ENCODE measurements around the gene MAP2K7.
"Not testable (repeated sequence)": the region's sequence is repeated elsewhere in the genome, so short reads cannot be mapped to it uniquely, and the experiment has no call there.

The MAP2K7 gene

GRCh38 chr19:7917267-7918061, 13.8 kb downstream of the MAP2K7 start:
- peak overlapping the region; percentile 12 for H3K9ac ChIP-seq (ENCODE audit: low read length)
- peak overlapping the region; percentile 65 for H3K4me3 ChIP-seq (ENCODE audit: low read depth, low read length)
- no peak overlapping the region for H3K27ac ChIP-seq (ENCODE audit: low read depth, low read length)
- H3K27me3 ChIP-seq (ENCODE audit: control insufficient read depth, insufficient read depth, low read length) = peaks cover 48% of the 10 kb centered on the region
- H3K4me1 ChIP-seq (ENCODE audit: control insufficient read depth, insufficient read depth, low read length) = peaks cover 16% of the 10 kb centered on the region; the same call in 1 of the 2 replicates
- peaks cover 8% of the 10 kb centered on the region for H3K36me3 ChIP-seq (ENCODE audit: control insufficient read depth, insufficient read depth, low read length)
- H3K9me3 ChIP-seq (ENCODE audit: control insufficient read depth, insufficient read depth, low read depth, low read length) = no peaks in the 10 kb centered on the region

GRCh38 chr19:7918062-7918614, 14.5 kb downstream of the MAP2K7 start:
- H3K4me3 ChIP-seq (ENCODE audit: low read depth, low read length) = peak overlapping the region; percentile 65
- not testable (repeated sequence) for H3K27ac ChIP-seq (ENCODE audit: low read depth, low read length); H3K36me3 ChIP-seq (ENCODE audit: control insufficient read depth, insufficient read depth, low read length); H3K9ac ChIP-seq (ENCODE audit: low read length); H3K9me3 ChIP-seq (ENCODE audit: control insufficient read depth, insufficient read depth, low read depth, low read length)
- H3K4me1 ChIP-seq (ENCODE audit: control insufficient read depth, insufficient read depth, low read length) = peaks cover 16% of the 10 kb centered on the region; the same call in 1 of the 2 replicates
- peaks cover 48% of the 10 kb centered on the region for H3K27me3 ChIP-seq (ENCODE audit: control insufficient read depth, insufficient read depth, low read length)

- H3K9ac ChIP-seq (ENCODE audit: low read length) = no peak overlapping the region
- peaks cover 16% of the 10 kb centered on the region; the same call in 1 of the 2 replicates for H3K4me1 ChIP-seq (ENCODE audit: control insufficient read depth, insufficient read depth, low read length)
- H3K36me3 ChIP-seq (ENCODE audit: control insufficient read depth, insufficient read depth, low read length) = peaks cover 5% of the 10 kb centered on the region
- H3K4me3 ChIP-seq (ENCODE audit: low read depth, low read length) = peak overlapping the region; percentile 65; the same call in 1 of the 2 replicates
- no peak overlapping the region for H3K27ac ChIP-seq (ENCODE audit: low read depth, low read length)
- H3K27me3 ChIP-seq (ENCODE audit: control insufficient read depth, insufficient read depth, low read length) = peaks cover 48% of the 10 kb centered on the region
- H3K9me3 ChIP-seq (ENCODE audit: control insufficient read depth, insufficient read depth, low read depth, low read length) = no peaks in the 10 kb centered on the region
Observed at GRCh38 chr19:7918615-7919421, 15.1 kb downstream of the MAP2K7 start.

- peak within 1 kb of the TSS; percentile 88 for H3K4me3 ChIP-seq (ENCODE audit: low read depth, low read length)
- H3K27ac ChIP-seq (ENCODE audit: low read depth, low read length) = no peak within 1 kb of the TSS
- peak within 1 kb of the TSS; percentile 59 for H3K9ac ChIP-seq (ENCODE audit: low read length)
- H3K27me3 ChIP-seq (ENCODE audit: control insufficient read depth, insufficient read depth, low read length) = peaks cover 42% of the 10 kb centered on the region
- peaks cover 19% of the 10 kb centered on the region; the same call in 1 of the 2 replicates for H3K4me1 ChIP-seq (ENCODE audit: control insufficient read depth, insufficient read depth, low read length)
- H3K9me3 ChIP-seq (ENCODE audit: control insufficient read depth, insufficient read depth, low read depth, low read length) = no peaks in the 10 kb centered on the region
- peaks cover 5% of the 10 kb centered on the region for H3K36me3 ChIP-seq (ENCODE audit: control insufficient read depth, insufficient read depth, low read length)
Observed at GRCh38 chr19:7919610-7920518, 16.2 kb downstream of the MAP2K7 start, which contains the start of gene SNAPC2. Gene SNAPC2, plus strand, starts transcription at chr19:7920338. Its CDS starts 29 bp downstream, at chr19:7920367.

GRCh38 chr19:7920519-7921301, 17.0 kb downstream of the MAP2K7 start:
- peak overlapping the region; percentile 88 for H3K4me3 ChIP-seq (ENCODE audit: low read depth, low read length)
- H3K4me1 ChIP-seq (ENCODE audit: control insufficient read depth, insufficient read depth, low read length) = peaks cover 19% of the 10 kb centered on the region; the same call in 1 of the 2 replicates
- H3K27ac ChIP-seq (ENCODE audit: low read depth, low read length) = no peak overlapping the region
- peaks cover 34% of the 10 kb centered on the region for H3K27me3 ChIP-seq (ENCODE audit: control insufficient read depth, insufficient read depth, low read length)
- H3K36me3 ChIP-seq (ENCODE audit: control insufficient read depth, insufficient read depth, low read length) = peaks cover 5% of the 10 kb centered on the region
- peak overlapping the region; percentile 59 for H3K9ac ChIP-seq (ENCODE audit: low read length)
- H3K9me3 ChIP-seq (ENCODE audit: control insufficient read depth, insufficient read depth, low read depth, low read length) = no peaks in the 10 kb centered on the region

GRCh38 chr19:7921302-7921966, 17.8 kb downstream of the MAP2K7 start:
- Histone ChIP-seq H3K9me3 (ENCODE audit: control insufficient read depth, insufficient read depth, low read depth, low read length) (no peaks in the 10 kb centered on the region), H3K9ac (ENCODE audit: low read length) (peak overlapping the region; percentile 1), H3K27ac (ENCODE audit: low read depth, low read length) (no peak overlapping the region), H3K4me3 (ENCODE audit: low read depth, low read length) (peak overlapping the region; percentile 61), H3K4me1 (ENCODE audit: control insufficient read depth, insufficient read depth, low read length) (peaks cover 19% of the 10 kb centered on the region; the same call in 1 of the 2 replicates), H3K27me3 (ENCODE audit: control insufficient read depth, insufficient read depth, low read length) (peaks cover 27% of the 10 kb centered on the region), H3K36me3 (ENCODE audit: control insufficient read depth, insufficient read depth, low read length) (peaks cover 5% of the 10 kb centered on the region)

GRCh38 chr19:7921967-7922835, 18.5 kb downstream of the MAP2K7 start:
- Histone ChIP-seq H3K9ac (ENCODE audit: low read length) (no peak overlapping the region), H3K36me3 (ENCODE audit: control insufficient read depth, insufficient read depth, low read length) (peaks cover 5% of the 10 kb centered on the region), H3K4me1 (ENCODE audit: control insufficient read depth, insufficient read depth, low read length) (peaks cover 16% of the 10 kb centered on the region; the same call in 1 of the 2 replicates), H3K4me3 (ENCODE audit: low read depth, low read length) (no peak overlapping the region), H3K9me3 (ENCODE audit: control insufficient read depth, insufficient read depth, low read depth, low read length) (no peaks in the 10 kb centered on the region), H3K27me3 (ENCODE audit: control insufficient read depth, insufficient read depth, low read length) (peaks cover 20% of the 10 kb centered on the region), H3K27ac (ENCODE audit: low read depth, low read length) (no peak overlapping the region)

- peaks cover 13% of the 10 kb centered on the region for H3K27me3 ChIP-seq (ENCODE audit: control insufficient read depth, insufficient read depth, low read length)
- H3K4me1 ChIP-seq (ENCODE audit: control insufficient read depth, insufficient read depth, low read length) = peaks cover 13% of the 10 kb centered on the region; the same call in 1 of the 2 replicates
- H3K4me3 ChIP-seq (ENCODE audit: low read depth, low read length) = no peak overlapping the region
Observed at GRCh38 chr19:7922836-7923195, 19.1 kb downstream of the MAP2K7 start.

More at GRCh38 chr19:7922836-7923195, 19.1 kb downstream of the MAP2K7 start:
- Histone ChIP-seq H3K9me3 (ENCODE audit: control insufficient read depth, insufficient read depth, low read depth, low read length) (no peaks in the 10 kb centered on the region), H3K9ac (ENCODE audit: low read length) (no peak overlapping the region), H3K36me3 (ENCODE audit: control insufficient read depth, insufficient read depth, low read length) (peaks cover 5% of the 10 kb centered on the region), H3K27ac (ENCODE audit: low read depth, low read length) (no peak overlapping the region)
